ENCODE measurements around the gene CCDC81. TPM values are rescaled to one million over a fixed set of nuclear protein-coding genes. Genes with fewer than 3 reads are reported as not detected.
"Not testable (repeated sequence)": the region's sequence is repeated elsewhere in the genome, so short reads cannot be mapped to it uniquely, and the experiment has no call there.

Gene CCDC81
- total and polyA plus RNA-seq, 2 of the 13 experiments (the other 11 are each of a cell fraction or from before 2014, with no cell fraction given): 0.15 to 0.22 TPM

GRCh38 chr11:86433361-86434095 is 58.8 kb downstream of the CCDC81 start:
- H3K79me2 ChIP-seq (ENCODE audit: insufficient read depth, low read length); CTCF ChIA-PET (ENCODE audit: low intra/inter-chr PET ratio, low total read pairs); ATAC-seq; H4K20me1 ChIP-seq (ENCODE audit: insufficient read depth, low read length); POLR2A ChIA-PET; in situ Hi-C loops (cut with HindIII; ENCODE audit: extremely low pct_ligation_motif_present, low pct_unique_long_range_greater_than_20kb); H3K27ac ChIP-seq (ENCODE audit: extremely low read length, insufficient read depth, low read length); DNase-seq (ENCODE audit: low spot score); H3K27me3 ChIP-seq (ENCODE audit: control insufficient read depth in 1 of 2, insufficient read depth in 2 of 2, low read length in 2 of 2); H3K9ac ChIP-seq (ENCODE audit: insufficient read depth, low read depth, low read length); H3K4me1 ChIP-seq (ENCODE audit: insufficient read depth, low read length); H3K36me3 ChIP-seq (replicated peaks in 1 of 2; ENCODE audit: control insufficient read depth in 1 of 2, insufficient read depth in 2 of 2, low read length in 2 of 2); BruUV-seq (replicated peaks); H3K4me2 ChIP-seq (ENCODE audit: low read depth, low read length); FAIRE-seq; intact Hi-C loops (cut with micrococcal nuclease; ENCODE audit: unreplicated experiment); H2AFZ ChIP-seq (ENCODE audit: low read length); H3K4me3 ChIP-seq (replicated peaks in 1 of 3; ENCODE audit: insufficient read depth in 1 of 3, low read depth in 2 of 3, low read length in 3 of 3); H3K9me3 ChIP-seq (ENCODE audit: low read length): not testable (repeated sequence)
- 61% methylated on average over 9 of the region's 38 CpGs for WGBS (ENCODE audit: low lambda C conversion rate)

- Histone ChIP-seq H3K36me3 (replicated peaks in 1 of 2; ENCODE audit: control insufficient read depth in 1 of 2, insufficient read depth in 2 of 2, low read length in 2 of 2) (no peaks in the 10 kb centered on the region), H3K27me3 (ENCODE audit: control insufficient read depth in 1 of 2, insufficient read depth in 2 of 2, low read length in 2 of 2) (no peaks in the 10 kb centered on the region), H3K27ac (ENCODE audit: extremely low read length, insufficient read depth, low read length) (no peak overlapping the region), H3K9ac (ENCODE audit: insufficient read depth, low read depth, low read length) (no peak overlapping the region), H3K4me2 (ENCODE audit: low read depth, low read length) (no peak overlapping the region), H3K4me1 (ENCODE audit: insufficient read depth, low read length) (no peaks in the 10 kb centered on the region), H3K79me2 (ENCODE audit: insufficient read depth, low read length) (no peaks in the 10 kb centered on the region), H2AFZ (ENCODE audit: low read length) (no peak overlapping the region), H3K9me3 (ENCODE audit: low read length) (no peaks in the 10 kb centered on the region), H3K4me3 (replicated peaks in 1 of 3; ENCODE audit: insufficient read depth in 1 of 3, low read depth in 2 of 3, low read length in 3 of 3) (no peak overlapping the region), H4K20me1 (ENCODE audit: insufficient read depth, low read length) (no peaks in the 10 kb centered on the region)
- BruUV-seq (replicated peaks): no TSS peak
- ChIA-PET CTCF (ENCODE audit: low intra/inter-chr PET ratio, low total read pairs) (no interaction called here), POLR2A (no interaction called here)
- in situ Hi-C loops (cut with HindIII; ENCODE audit: extremely low pct_ligation_motif_present, low pct_unique_long_range_greater_than_20kb): no loop called here
- no peak for DNase-seq (ENCODE audit: low spot score)
- no CpG with 5 or more reads among the region's 2 CpGs for WGBS (ENCODE audit: low lambda C conversion rate)
- ATAC-seq: no peak
- FAIRE-seq: no peak
- intact Hi-C loops (cut with micrococcal nuclease; ENCODE audit: unreplicated experiment): no loop called here
- TF ChIP-seq JUN (CRISPR knock-in tag; IDR thresholded peaks at IDR 0.05) (no peak), KDM5A (IDR thresholded peaks at IDR 0.05; ENCODE audit: borderline replicate concordance, low read length) (no peak), NONO (IDR thresholded peaks at IDR 0.05) (no peak), NONO (CRISPR knock-in tag; conservative IDR thresholded peaks at IDR 0.05) (no peak), ZNF331 (CRISPR knock-in tag; IDR thresholded peaks at IDR 0.05) (no peak), IKZF5 (CRISPR knock-in tag; IDR thresholded peaks at IDR 0.05) (no peak), SP4 (CRISPR knock-in tag; IDR thresholded peaks at IDR 0.05) (no peak), FOXC1 (CRISPR knock-in tag; IDR thresholded peaks at IDR 0.05; ENCODE audit: borderline replicate concordance) (no peak), ZMYM2 (CRISPR knock-in tag; IDR thresholded peaks at IDR 0.05) (no peak), HINFP (CRISPR knock-in tag; IDR thresholded peaks at IDR 0.05; ENCODE audit: low read depth) (no peak), IRF9 (CRISPR knock-in tag; IDR thresholded peaks at IDR 0.05; ENCODE audit: borderline replicate concordance) (no peak), ZNF224 (CRISPR knock-in tag; IDR thresholded peaks at IDR 0.05) (no peak), ZNF501 (CRISPR knock-in tag; IDR thresholded peaks at IDR 0.05) (no peak)
Measured at GRCh38 chr11:86435711-86436110, 61.0 kb downstream of the CCDC81 start.
